Ovary (tissue), 9 donors: Measurements from ENCODE around the gene GPR65. TPM values are rescaled to one million over a fixed set of nuclear protein-coding genes. Genes with fewer than 3 reads are reported as not detected.

Source experiments
- DNase-seq, 5 donors: peaks; one replicate each; pipeline ENCODE4 v3.0.0-alpha.2; 2019 to 2020
- H3K27ac ChIP-seq, 2 donors: fragments of 200-600 bp; one replicate each; pipeline versions ENCODE4 v1.5.1 to v1.8.0; 2019 to 2022
- H3K27me3 ChIP-seq: fragments of 200-600 bp; one replicate; pipeline ENCODE4 v1.8.0; 2022
- H3K36me3 ChIP-seq: fragments of 200-600 bp; sonication (generic); one replicate; pipeline ENCODE4 v1.5.1; 2019
- H3K4me1 ChIP-seq: one replicate; pipeline ENCODE4 v1.8.1; 2013; ENCODE audit warnings: mild to moderate bottlenecking, moderate library complexity; ENCODE audit not compliant: insufficient read depth
- H3K4me3 ChIP-seq: fragments of 200-600 bp; sonication (generic); one replicate; pipeline ENCODE4 v1.5.1; 2017
- H3K9me3 ChIP-seq, 2 donors: fragments of 200-600 bp in 1 of 2; sonication (generic) in 1 of 2; one replicate each; pipeline versions ENCODE4 v1.5.1 to v1.8.1; 2013 to 2019; ENCODE audit warnings: mild to moderate bottlenecking in 1 of 2, moderate library complexity in 1 of 2
- CTCF ChIP-seq, 3 donors: fragments of 450-650 bp in 2 of 3; fragments of 200-600 bp in 1 of 3; IDR thresholded peaks; one replicate each; pipeline versions ENCODE4 v1.5.1 to v1.8.0; 2016 to 2022; ENCODE audit warnings: antibody characterized with exemption in 3 of 3, mild to moderate bottlenecking in 1 of 3
- EP300 ChIP-seq: sonication (generic); formaldehyde crosslinking; IDR thresholded peaks from one replicate; pipeline ENCODE4 v1.6.1; 2017; ENCODE audit warnings: antibody characterized with exemption
- POLR2A ChIP-seq: fragments of 450-650 bp; IDR thresholded peaks from one replicate; pipeline ENCODE4 v1.6.1; 2017; ENCODE audit warnings: antibody characterized with exemption, mild to moderate bottlenecking, moderate library complexity
- WGBS, 3 donors: extraction: QIAGEN DNeasy Blood & Tissue Kit in 1 of 3; methylation state at CpG; one replicate each; pipeline versions ENCODE4 v1.1.5 to v1.1.7; 2013 to 2017; 5-methylcytosine and 5-hydroxymethylcytosine counted together
- intact Hi-C, 4 donors: fragments of 100-400 bp; cut with DNase I; formaldehyde crosslinking; loops; one replicate each; pipeline versions ENCODE4 v1.11.0 to v1.15.1; 2022 to 2023
- polyA plus RNA-seq, 2 donors: library from polyadenylated mRNA; stranded (reverse); fragments of 200-250 nt in 1 of 2; fragments of 350-450 nt in 1 of 2; fragmentation: Illumina TruSeq in 1 of 2; extraction: RNeasy Lipid Tissue Mini Kit (QIAGEN cat#74804) in 1 of 2; gene quantifications; one replicate each; pipeline ENCODE4 v1.2.3, GENCODE V29; 2013 to 2014
- total RNA-seq, 7 donors: library from RNA; depleted of rRNA in 2 of 7; stranded (reverse); fragments of >200 nt in 2 of 7; fragmentation: NEBNext Ultra II Directional in 3 of 7; extraction: Animal tissue kit (Norgen Biotek cat#: 25700) in 3 of 7; gene quantifications; one replicate each; pipeline versions ENCODE4 v1.1.0 to v1.2.4, GENCODE V29; 2016 to 2023
- donor health status: DM: no; HTN: no; CAD: no; lungs with moderate emphysema.
- donor health status: DM: no; HTN: no; CAD: no.
- donor health status: Bipolar disorder and iron deficiency.
- donor health status: DM: yes; HTN: yes; CAD: no.
- donor health status: DM: no; HTN: no; CAD: no.
- donor health status: DM: yes; HTN: yes; CAD: no.

The GPR65 gene
- total and polyA plus RNA-seq, 9 donors: 0.19 to 2.2 (median 0.70) TPM

GRCh38 chr14:87966816-87967215 lies 38.1 kb upstream of the GPR65 start:
- no peak for DNase-seq
- no peak for TF ChIP-seq CTCF (IDR thresholded peaks at IDR 0.05)
- TF ChIP-seq EP300: no peak
- no peak for TF ChIP-seq POLR2A
- no peaks in the 10 kb centered on the region for H3K36me3 ChIP-seq
- H3K27me3 ChIP-seq: no peaks in the 10 kb centered on the region
- no peaks in the 10 kb centered on the region for H3K4me1 ChIP-seq
- WGBS, 3 donors: 78 to 83% (median 81%) methylated on average over 3 of the region's 3 CpGs
- no peaks in the 10 kb centered on the region for H3K9me3 ChIP-seq
- H3K4me3 ChIP-seq: no peak overlapping the region
- H3K27ac ChIP-seq: no peak overlapping the region
- intact Hi-C loops: no loop called here

DNA sequence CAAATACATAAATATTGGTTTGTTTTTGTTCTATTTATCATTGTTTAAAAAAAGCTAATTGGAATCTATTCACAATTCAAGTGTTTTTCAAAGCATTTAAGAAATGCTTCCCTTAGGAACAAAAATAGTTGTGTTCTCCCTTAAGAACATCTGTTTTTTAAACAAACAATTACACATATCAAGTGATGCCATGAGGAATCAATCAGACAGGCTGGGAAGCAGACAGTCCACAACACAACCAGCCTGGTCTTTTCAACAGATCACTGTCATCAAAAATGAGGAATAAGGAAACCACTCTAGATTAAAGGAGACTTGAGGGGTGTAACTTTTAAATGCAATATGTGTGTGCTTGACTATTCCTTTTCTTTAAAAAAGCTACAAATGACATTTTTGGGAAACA lies 37.4 kb upstream of the GPR65 start:
- no peak for DNase-seq
- intact Hi-C loops: no loop called here
- Histone ChIP-seq H3K27ac (no peak overlapping the region), H3K27me3 (no peaks in the 10 kb centered on the region), H3K36me3 (no peaks in the 10 kb centered on the region), H3K9me3 (no peaks in the 10 kb centered on the region), H3K4me3 (no peak overlapping the region), H3K4me1 (no peaks in the 10 kb centered on the region)
- TF ChIP-seq EP300: no peak
- no peak for TF ChIP-seq CTCF (IDR thresholded peaks at IDR 0.05)
- no peak for TF ChIP-seq POLR2A

DNA sequence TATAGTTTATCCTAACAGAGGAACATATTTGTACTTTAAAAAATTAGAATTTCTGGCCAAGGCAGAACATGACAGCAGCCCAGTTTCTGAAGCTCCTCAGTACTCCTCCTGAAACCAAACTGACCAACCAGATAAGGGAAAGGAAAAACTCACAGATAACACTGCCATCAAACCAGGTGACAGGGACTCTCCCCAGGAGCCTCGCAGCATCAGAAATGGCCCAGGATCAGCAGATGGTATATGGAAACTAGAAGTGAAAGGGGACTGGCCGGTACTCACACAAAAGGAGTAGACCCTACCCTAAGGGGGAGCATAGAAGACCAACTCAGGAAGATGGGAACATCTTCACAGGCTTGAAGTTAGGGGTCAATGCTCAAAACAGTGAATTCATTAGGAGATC lies 33.9 kb upstream of the GPR65 start:
- TF ChIP-seq CTCF (IDR thresholded peaks at IDR 0.05): no peak
- TF ChIP-seq POLR2A: no peak
- no peak for TF ChIP-seq EP300

DNA sequence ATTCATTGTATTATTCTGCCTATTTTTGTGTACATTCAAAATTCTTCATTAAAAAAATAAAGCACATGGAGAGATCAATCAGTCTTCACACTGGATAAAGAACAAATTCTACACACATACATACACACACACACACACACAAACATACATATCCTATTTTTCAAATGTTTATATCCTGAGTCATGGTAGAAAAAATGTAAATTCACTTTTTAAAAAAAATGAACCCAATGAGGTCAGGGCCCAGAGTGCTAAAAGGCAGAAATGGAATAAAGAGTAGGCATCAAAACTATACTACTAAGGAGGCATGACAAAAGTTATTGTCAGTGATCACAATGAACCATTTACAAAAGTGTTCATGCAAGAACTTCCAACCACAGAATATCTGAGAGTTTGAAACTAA lies 29.3 kb upstream of the GPR65 start:
- no peak for TF ChIP-seq POLR2A
- no peak for TF ChIP-seq CTCF (IDR thresholded peaks at IDR 0.05)
- TF ChIP-seq EP300: no peak
- no peak overlapping the region for H3K4me3 ChIP-seq
- H3K27ac ChIP-seq: no peak overlapping the region
- intact Hi-C loops: no loop called here
- no peaks in the 10 kb centered on the region for H3K36me3 ChIP-seq
- no peaks in the 10 kb centered on the region for H3K9me3 ChIP-seq
- no peaks in the 10 kb centered on the region for H3K4me1 ChIP-seq
- no peaks in the 10 kb centered on the region for H3K27me3 ChIP-seq
- no peak for DNase-seq

More for the DNA sequence above, 33.9 kb upstream of the GPR65 start:
- Histone ChIP-seq H3K36me3 (no peaks in the 10 kb centered on the region), H3K9me3 (no peaks in the 10 kb centered on the region), H3K4me1 (no peaks in the 10 kb centered on the region), H3K27ac (no peak overlapping the region), H3K4me3 (no peak overlapping the region), H3K27me3 (no peaks in the 10 kb centered on the region)
- 79 to 95% (median 92%) methylated on average over 2 of the region's 2 CpGs for WGBS, 3 donors
- intact Hi-C loops: no loop called here
- DNase-seq: no peak

DNA sequence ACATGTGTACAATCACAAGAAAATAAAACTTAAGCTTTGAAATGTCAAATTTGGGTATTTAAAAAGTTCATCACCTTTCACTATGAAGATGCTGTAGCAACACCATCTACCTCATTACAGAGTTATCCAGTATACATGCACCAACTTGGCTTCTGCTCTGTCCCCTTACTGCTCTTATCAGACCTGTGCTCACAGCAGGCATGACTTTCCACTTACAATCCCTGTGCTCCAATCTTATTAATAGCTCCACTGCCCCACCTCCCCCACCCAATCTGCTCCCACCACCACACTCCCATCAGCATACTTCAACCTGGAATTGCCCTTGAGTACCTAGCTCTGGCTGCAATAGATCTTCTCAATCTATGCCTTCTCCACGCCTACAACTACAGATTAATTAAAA lies 25.2 kb upstream of the GPR65 start:
- DNase-seq: no peak
- WGBS, 3 donors: 97 to 100% (median 98%) methylated on average over 1 of the region's 1 CpG

More for the DNA sequence above, 25.2 kb upstream of the GPR65 start:
- H3K27ac ChIP-seq: no peak overlapping the region
- no peak overlapping the region for H3K4me3 ChIP-seq
- H3K36me3 ChIP-seq: no peaks in the 10 kb centered on the region
- H3K9me3 ChIP-seq: no peaks in the 10 kb centered on the region
- intact Hi-C loops: no loop called here
- no peak for TF ChIP-seq CTCF (IDR thresholded peaks at IDR 0.05)
- no peak for TF ChIP-seq EP300
- no peak for TF ChIP-seq POLR2A
- no peaks in the 10 kb centered on the region for H3K4me1 ChIP-seq
- no peaks in the 10 kb centered on the region for H3K27me3 ChIP-seq
